Lower leg skin (tissue), 4 donors: ENCODE measurements around the gene ANKS1A. TPM values are rescaled to one million over a fixed set of nuclear protein-coding genes. Genes with fewer than 3 reads are reported as not detected.
"Not testable (repeated sequence)": the region's sequence is repeated elsewhere in the genome, so short reads cannot be mapped to it uniquely, and the experiment has no call there.

ENCODE experiments used
- DNase-seq, 2 donors: peaks; one replicate each; pipeline ENCODE4 v3.0.0-alpha.2; 2019; ENCODE audit warnings: low spot score in 2 of 2
- H3K4me3 ChIP-seq: fragments of 200-600 bp; sonication (generic); 2 replicates; pipeline ENCODE4 v1.5.1; 2017; ENCODE audit warnings: mild to moderate bottlenecking, low read depth; ENCODE audit not compliant: poor library complexity, severe bottlenecking
- POLR2A ChIP-seq, 2 donors: fragments of 450-650 bp; IDR thresholded peaks; one replicate each; pipeline ENCODE4 v1.6.1; 2016 to 2017; ENCODE audit warnings: antibody characterized with exemption in 2 of 2, mild to moderate bottlenecking in 1 of 2, moderate library complexity in 1 of 2
- WGBS, 2 donors: methylation state at CpG; one replicate each; pipeline ENCODE4 v1.1.5; 2018; 5-methylcytosine and 5-hydroxymethylcytosine counted together
- intact Hi-C: fragments of 100-400 bp; cut with DNase I; formaldehyde crosslinking; loops from one replicate; pipeline ENCODE4 v1.15.0; 2023; ENCODE audit warnings: low total_unique reads
- total RNA-seq, 4 donors: library from RNA; depleted of rRNA; stranded (reverse); fragments of >200 nt; gene quantifications; one replicate each; pipeline ENCODE4 v1.1.0, GENCODE V29; 2016
- TF ChIP-seq, protein P1 (sequence below), 3 donors: fragments of 450-650 bp; IDR thresholded peaks; one replicate each; pipeline ENCODE4 v1.5.1; 2016; ENCODE audit warnings: antibody characterized with exemption in 3 of 3, mild to moderate bottlenecking in 3 of 3, moderate library complexity in 2 of 3

The ANKS1A gene, protein sequence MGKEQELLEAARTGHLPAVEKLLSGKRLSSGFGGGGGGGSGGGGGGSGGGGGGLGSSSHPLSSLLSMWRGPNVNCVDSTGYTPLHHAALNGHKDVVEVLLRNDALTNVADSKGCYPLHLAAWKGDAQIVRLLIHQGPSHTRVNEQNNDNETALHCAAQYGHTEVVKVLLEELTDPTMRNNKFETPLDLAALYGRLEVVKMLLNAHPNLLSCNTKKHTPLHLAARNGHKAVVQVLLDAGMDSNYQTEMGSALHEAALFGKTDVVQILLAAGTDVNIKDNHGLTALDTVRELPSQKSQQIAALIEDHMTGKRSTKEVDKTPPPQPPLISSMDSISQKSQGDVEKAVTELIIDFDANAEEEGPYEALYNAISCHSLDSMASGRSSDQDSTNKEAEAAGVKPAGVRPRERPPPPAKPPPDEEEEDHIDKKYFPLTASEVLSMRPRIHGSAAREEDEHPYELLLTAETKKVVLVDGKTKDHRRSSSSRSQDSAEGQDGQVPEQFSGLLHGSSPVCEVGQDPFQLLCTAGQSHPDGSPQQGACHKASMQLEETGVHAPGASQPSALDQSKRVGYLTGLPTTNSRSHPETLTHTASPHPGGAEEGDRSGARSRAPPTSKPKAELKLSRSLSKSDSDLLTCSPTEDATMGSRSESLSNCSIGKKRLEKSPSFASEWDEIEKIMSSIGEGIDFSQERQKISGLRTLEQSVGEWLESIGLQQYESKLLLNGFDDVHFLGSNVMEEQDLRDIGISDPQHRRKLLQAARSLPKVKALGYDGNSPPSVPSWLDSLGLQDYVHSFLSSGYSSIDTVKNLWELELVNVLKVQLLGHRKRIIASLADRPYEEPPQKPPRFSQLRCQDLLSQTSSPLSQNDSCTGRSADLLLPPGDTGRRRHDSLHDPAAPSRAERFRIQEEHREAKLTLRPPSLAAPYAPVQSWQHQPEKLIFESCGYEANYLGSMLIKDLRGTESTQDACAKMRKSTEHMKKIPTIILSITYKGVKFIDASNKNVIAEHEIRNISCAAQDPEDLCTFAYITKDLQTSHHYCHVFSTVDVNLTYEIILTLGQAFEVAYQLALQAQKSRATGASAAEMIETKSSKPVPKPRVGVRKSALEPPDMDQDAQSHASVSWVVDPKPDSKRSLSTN
- 10 to 100 TPM; 22.9 to 27.8 (median 25.3) TPM for total RNA-seq

DNA sequence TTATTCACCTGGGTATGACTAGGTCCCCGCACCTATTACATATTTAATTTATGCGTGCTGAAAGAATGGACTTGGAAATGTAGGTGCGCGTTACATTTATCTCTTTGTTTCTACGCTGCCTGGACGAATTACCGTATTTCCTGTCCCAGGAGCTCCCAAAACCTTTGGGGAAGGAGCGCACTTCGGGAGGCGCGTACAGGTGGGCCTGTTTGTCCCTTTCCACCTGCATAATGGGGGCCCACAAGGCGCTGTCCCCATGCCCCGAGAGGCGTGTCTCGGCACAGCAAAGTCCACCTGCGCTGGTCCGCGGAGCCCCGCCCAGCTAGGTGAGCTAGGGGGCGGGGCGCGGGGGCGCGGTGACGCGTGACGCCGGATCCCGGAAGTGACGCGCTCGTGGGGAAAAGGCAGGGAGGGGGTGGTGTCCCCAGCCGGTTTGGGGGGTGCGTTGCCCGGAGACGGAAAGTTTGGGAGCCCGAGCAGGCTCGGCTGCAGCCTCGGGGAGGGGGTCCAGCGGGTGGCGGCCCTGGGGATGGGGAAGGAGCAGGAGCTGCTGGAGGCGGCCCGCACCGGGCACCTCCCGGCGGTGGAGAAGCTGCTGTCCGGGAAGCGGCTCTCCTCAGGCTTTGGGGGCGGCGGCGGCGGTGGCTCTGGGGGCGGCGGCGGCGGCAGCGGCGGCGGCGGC is at the start of gene ANKS1A:
Gene ANKS1A, plus strand, starts transcription at position 382 of the 682 bp plus-strand sequence. Its CDS starts 148 bp downstream, at position 530.
- peak; percentile 70 to 97 for DNase-seq
- intact Hi-C loops: no loop called here
- peak within 1 kb of the TSS; percentile 98 for H3K4me3 ChIP-seq
- WGBS, 2 donors: 0 to 1% methylated on average over 29 to 50 of the region's 60 CpGs
- TF ChIP-seq, protein P1, sequence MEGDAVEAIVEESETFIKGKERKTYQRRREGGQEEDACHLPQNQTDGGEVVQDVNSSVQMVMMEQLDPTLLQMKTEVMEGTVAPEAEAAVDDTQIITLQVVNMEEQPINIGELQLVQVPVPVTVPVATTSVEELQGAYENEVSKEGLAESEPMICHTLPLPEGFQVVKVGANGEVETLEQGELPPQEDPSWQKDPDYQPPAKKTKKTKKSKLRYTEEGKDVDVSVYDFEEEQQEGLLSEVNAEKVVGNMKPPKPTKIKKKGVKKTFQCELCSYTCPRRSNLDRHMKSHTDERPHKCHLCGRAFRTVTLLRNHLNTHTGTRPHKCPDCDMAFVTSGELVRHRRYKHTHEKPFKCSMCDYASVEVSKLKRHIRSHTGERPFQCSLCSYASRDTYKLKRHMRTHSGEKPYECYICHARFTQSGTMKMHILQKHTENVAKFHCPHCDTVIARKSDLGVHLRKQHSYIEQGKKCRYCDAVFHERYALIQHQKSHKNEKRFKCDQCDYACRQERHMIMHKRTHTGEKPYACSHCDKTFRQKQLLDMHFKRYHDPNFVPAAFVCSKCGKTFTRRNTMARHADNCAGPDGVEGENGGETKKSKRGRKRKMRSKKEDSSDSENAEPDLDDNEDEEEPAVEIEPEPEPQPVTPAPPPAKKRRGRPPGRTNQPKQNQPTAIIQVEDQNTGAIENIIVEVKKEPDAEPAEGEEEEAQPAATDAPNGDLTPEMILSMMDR (IDR thresholded peaks at IDR 0.05): no peak
- peak in 1 of 2 donors; percentile 1 for TF ChIP-seq POLR2A (IDR thresholded peaks at IDR 0.05)

DNA sequence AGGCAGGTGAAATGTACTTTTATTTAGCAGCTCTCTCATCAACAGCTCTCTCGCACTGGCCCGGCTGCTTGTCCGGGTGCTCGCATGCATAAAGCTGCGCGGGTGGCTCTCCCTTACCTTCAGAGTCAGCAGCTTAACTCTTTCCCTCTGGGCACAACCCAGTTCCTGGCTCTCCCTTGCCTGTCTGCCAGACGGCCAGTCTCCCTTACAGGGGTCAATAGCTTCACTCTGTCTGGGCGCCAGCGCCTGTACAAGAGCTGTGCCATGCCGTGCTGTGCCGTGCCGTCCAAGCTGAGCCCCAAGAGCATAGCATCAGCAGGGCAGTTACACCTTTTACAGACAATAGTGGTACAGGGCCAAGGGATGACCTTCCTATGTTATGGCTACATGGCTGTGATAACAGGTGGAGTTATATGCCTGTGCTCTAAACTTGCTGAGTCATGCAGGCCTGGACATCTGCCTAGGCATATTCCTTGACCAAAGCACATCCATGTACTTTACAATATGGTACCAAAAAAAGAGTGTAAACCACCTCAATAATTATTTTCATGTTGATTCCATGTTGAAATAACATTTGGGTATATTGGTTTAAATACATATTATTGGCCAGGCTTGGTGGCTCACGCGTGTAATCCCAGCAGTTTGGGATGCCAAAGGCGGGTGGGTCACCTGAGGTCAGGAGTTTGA is 49.2 kb upstream of the ANKS1A start:
- intact Hi-C loops: no loop called here
- no peak overlapping the region for H3K4me3 ChIP-seq
- WGBS, 2 donors: 96 to 97% methylated on average over 15 of the region's 15 CpGs
- TF ChIP-seq, protein P1 (IDR thresholded peaks at IDR 0.05): no peak
- no peak for TF ChIP-seq POLR2A (IDR thresholded peaks at IDR 0.05)
- DNase-seq: no peak

DNA sequence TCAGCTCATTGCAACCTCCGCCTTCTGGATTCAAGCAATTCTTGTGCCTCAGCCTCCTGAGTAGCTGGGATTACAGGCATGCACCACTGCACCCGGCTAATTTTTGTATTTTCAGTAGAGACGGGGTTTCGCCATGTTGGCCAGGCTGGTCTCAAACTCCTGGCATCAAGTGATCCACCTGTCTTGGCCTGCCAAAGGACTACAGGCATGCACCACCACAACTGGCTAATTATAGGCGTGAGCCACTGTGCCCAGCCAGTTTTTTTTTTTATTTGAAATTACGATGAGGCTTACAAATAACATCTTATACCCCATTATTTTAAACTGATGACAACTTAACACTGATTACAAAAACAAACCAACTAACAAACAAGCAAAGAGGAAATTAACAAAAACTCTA is 40.0 kb upstream of the ANKS1A start:
- H3K4me3 ChIP-seq, intact Hi-C loops, DNase-seq: not testable (repeated sequence)
- 87 to 88% methylated on average over 6 of the region's 6 CpGs for WGBS, 2 donors

DNA sequence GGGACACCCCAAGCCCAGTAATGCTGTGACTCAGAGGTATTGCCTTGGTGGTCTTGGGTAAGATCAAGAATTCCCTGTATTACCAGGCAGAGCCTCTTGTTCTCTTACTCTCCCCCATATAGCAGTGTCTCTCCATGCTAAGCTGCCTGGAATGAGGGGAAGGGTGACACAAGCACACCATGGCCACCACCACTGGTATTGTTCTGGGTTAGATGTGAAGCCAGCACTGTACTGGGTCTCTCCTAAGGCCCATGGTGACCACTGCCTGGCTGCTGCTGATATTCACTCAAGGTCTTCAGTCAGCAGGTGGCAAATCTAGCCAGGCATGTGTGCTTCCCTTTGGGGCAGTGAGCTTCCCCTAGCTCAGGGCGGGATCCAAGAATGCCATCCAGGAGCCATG is 37.7 kb upstream of the ANKS1A start:
- TF ChIP-seq, protein P1 (IDR thresholded peaks at IDR 0.05): no peak
- TF ChIP-seq POLR2A (IDR thresholded peaks at IDR 0.05): no peak
- intact Hi-C loops: no loop called here
- H3K4me3 ChIP-seq: no peak overlapping the region
- no peak for DNase-seq
- WGBS, 2 donors: 93 to 100% methylated on average over 1 of the region's 1 CpG

DNA sequence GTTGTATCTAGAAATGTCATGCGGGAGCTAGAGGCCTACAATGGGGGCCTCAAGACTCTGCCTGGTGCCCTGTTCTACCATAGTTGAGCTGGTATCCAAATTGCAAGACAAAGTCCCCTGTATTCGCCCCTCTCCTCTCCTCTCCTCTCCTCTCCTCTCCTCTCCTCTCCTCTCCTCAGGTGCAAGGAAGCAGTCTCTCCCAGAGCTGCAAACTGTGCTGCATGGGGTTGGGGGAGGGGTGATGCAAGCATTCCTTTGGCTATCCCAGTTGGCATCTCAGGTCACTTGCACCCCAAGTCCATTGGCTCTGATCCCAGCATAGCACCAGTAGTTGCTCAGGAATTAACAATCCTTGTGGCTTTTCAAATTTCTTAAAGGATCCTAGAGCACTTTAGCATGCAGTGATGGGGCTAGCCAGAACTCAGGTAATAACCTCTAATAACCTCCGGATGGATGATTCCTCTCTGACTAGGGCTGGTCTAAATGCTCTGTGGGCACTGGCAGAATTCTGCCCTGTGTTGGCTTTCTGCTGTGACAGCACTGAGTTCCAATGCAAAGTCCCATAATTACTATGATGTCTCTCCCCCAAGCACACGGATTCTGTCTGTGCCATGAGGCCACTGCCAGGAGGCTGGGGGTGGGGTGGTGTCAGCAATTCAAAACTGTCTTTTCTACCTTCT is 36.5 kb upstream of the ANKS1A start:
- no peak for DNase-seq
- TF ChIP-seq, protein P1 (IDR thresholded peaks at IDR 0.05): no peak
- TF ChIP-seq POLR2A (IDR thresholded peaks at IDR 0.05): no peak
- 83 to 91% methylated on average over 4 of the region's 4 CpGs for WGBS, 2 donors
- H3K4me3 ChIP-seq: no peak overlapping the region
- intact Hi-C loops: no loop called here
